ENCODE results near the gene QDPR.

The QDPR gene

GRCh38 chr4:17526695-17527477, 15.0 kb upstream of the QDPR start:
- DNase-seq, result no peak

GRCh38 chr4:17523662-17524061, 11.8 kb upstream of the QDPR start:
- DNase-seq, result no peak

GRCh38 chr4:17521595-17521994, 9.7 kb upstream of the QDPR start:
- no peak for DNase-seq

- no peak for DNase-seq
Measured at GRCh38 chr4:17517664-17518063, 5.8 kb upstream of the QDPR start.

DNA sequence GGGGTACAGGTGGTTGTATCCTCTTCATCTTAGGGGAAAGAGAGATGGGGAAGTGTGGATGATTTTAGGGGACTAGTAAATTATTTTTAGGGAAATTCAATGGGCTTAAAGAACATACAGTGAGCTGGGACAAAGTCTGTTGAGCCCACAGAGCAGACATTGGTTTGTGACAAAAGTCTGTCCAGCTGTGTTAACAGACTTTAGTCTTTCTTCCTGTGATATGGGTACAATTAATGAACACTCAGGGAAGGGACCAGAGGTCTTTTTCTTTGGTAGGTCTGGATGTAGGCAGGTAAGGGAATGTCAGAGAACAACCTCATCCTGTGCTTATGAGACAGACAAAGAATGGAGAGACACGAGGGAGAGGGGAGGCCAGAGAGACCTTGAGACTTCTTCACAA, 5.1 kb upstream of the QDPR start:
- no peak for DNase-seq

GRCh38 chr4:17515445-17516407, 3.8 kb upstream of the QDPR start:
- DNase-seq, result no peak

DNA sequence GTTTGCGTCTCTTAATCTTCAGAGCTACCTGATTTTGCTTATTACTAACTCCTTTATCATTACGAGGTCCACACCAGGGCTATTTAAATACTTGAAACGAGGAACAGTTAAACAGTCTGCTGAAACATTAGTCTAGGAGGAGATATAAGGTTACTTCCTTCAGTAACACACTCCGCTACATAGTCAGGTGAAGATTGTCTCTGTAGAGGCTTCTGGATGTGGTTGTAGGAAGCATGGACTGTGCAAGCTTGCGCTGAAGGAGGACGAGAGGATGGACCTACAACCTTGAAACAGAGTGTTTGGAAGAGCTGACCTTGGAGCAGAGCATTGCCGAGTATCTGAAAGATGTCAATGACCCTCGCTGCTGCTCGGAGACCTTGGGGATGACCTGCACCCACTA, 3.0 kb upstream of the QDPR start, which contains the start of gene CLRN2:
CLRN2 (plus strand) TSS at position 301 of the 400 bp plus-strand sequence. CDS start 102 bp downstream, outside the sequence.
- DNase-seq, result no peak

DNA sequence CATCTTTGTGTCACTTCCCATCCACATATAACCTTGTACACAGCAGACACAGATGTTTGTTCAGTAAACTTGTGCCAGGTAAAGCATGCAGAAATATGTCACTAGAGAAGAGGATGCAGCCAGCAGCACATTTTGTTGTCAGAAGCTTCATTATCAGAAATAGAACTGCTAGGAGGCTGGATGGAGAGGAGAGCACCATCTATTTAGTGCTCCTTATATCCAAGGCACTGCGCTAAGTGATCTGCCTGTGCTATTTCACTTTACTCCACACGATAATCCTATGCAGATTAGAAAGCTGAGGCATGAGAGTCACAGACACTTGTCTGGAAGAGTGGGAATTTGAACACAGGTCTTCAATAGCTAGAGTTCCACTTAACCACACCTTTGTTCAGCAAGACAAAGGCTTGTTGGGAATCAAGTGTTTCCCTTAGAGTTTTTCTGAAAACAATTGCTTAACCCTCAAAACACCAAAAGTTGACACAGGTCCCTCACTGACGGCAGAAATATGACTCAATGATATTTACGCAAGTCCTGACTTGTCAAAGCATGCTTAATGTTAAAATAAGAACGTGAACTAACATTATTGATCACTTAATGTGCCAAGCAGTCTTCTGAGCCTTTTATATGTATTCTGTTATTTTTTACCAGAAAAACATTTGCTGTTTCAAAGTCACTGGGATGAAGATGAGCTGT, 1.2 kb upstream of the QDPR start:
- no peak for DNase-seq

DNA sequence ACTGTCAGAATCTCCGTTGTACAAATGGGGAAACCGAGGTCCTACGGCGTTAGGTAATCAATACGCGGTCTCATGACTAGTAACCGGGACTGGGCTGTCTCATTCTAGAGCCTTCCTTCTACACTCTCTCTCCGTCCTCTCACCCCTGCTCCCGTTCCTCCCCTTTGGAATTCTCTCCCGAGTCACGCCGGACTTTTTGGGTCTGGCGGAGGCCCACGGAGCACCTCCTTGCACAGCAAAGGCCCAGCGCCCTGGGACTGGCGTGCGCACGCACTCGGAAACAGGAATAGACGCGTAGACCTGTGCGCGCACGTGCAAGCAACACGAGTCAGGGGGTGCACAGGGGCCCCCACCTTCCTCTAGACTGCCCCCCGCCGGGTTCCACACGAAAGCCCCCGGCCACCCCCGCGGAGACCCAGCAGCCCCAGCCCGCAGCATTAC, 361 bp downstream of the QDPR start:
- no peak for DNase-seq

DNA sequence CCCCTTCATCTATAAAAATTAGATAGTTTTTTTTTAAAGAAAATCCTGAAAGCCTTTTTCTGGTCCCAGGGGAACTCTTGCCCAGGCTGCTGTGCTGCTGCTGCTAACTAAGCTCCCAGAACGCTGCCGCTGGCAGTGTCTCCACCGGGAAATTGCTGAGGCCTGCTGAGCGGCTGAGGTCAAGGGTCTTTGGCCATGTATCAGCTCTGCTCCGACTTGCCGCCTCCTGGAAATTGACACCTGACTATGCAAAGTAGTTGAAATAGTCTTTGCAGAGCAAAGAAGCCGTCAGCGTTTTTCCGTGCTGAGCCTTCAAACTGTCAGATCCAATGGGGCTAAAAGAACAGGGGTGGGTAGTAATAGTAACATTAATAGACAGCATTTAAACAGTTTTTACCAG, 839 bp downstream of the QDPR start:
- no peak for DNase-seq

- no peak for DNase-seq
Measured at GRCh38 chr4:17510582-17510981, 1.3 kb downstream of the QDPR start.

DNA sequence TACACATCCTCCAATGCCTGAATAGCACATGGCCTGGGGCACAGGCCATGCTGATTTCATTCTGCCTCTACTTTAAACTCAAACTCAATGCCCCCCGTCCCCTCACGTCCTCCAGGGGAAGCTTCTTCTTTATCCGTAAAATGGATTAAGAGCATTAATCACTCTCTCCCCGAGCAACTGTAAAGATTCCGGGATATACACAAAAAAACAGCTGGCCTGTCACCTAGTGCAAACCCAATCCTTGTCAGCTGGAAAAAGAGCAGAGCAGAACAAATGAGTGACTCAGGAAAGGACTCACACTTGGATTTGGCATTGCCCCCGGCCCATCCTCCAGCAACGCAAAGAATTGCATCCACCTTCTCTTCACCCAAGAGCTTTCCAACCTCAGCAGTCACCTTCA, 7.8 kb downstream of the QDPR start:
- DNase-seq, result no peak

GRCh38 chr4:17502756-17503155, 9.1 kb downstream of the QDPR start:
- no peak for DNase-seq

GRCh38 chr4:17500574-17500973, 11.3 kb downstream of the QDPR start:
- DNase-seq, result no peak

DNA sequence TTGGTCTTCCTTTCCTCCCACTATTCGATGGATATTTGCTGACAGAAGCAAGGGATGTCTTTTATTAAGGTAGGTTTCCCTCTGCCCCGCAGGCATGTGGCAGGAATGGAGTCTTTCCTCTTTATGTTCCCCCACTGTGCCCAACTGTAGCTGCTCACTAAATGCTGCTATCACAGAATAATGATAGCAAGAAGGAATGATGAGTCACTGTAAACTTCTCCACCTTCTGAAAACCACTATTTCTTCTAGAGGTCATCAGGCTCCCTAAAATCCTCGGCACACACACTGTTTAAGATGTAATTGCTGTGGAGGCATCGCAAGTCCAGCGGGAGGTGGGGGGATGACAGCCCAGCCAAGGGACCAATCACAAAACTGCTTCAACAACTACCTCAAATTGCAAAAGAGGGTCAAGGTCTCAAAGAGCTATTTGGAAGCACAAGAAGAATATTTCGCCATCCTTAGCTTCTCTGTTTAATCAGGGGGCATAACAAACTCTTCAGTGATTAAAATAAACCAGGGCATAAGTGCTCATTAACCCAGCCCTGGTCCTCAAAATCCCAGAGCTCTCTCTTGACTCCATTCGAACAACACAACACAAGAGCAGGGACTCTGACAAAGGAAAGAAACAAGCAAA, 13.9 kb downstream of the QDPR start:
- DNase-seq, result no peak

- DNase-seq, result no peak
Measured at GRCh38 chr4:17494258-17495190, 17.4 kb downstream of the QDPR start.

- DNase-seq, result no peak
Measured at GRCh38 chr4:17493619-17494018, 18.3 kb downstream of the QDPR start.

DNA sequence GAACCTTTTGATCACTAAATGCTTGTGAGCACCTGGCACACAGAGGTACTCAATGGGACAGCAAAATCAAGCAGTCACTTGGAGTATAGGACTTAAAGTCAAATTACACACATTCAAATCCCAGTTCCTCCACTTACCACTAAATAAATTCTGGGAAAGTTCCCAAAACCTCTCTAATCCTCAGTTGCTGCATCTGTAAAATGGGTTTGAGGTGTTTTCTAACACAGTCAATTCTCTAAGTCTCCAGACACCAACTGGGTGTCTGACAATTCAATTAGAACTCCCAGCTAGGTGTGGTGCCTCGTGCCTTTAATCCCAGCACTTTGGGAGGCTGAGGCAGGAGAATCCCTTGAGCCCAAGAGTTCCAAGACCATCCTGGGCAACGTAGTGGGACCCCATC, 19.0 kb downstream of the QDPR start:
- no peak for DNase-seq

- no peak for DNase-seq
Measured at GRCh38 chr4:17492058-17492741, 19.7 kb downstream of the QDPR start.

GRCh38 chr4:17491196-17491595, 20.7 kb downstream of the QDPR start:
- no peak for DNase-seq

- no peak for DNase-seq
Measured at GRCh38 chr4:17490575-17491059, 21.3 kb downstream of the QDPR start.

Data from SIG-M5 (cell line).